Erythroblast (primary cell): ENCODE results near the gene FBXO41.

Experiments used
- GATA1 ChIP-seq: IDR thresholded peaks from 2 replicates; pipeline ENCODE4 v1.6.1; 2011; ENCODE audit warnings: low read depth, mild to moderate bottlenecking, control low read depth, low read length, moderate library complexity
- POLR2A ChIP-seq: IDR thresholded peaks from 2 replicates; pipeline ENCODE4 v1.6.1; 2011; ENCODE audit warnings: mild to moderate bottlenecking, low read length

GRCh38 chr2:73290049-73290839, 6.0 kb upstream of the FBXO41 start:
- TF ChIP-seq POLR2A (no peak), GATA1 (no peak)
